ENCODE data around the gene SIAH1.

DNA sequence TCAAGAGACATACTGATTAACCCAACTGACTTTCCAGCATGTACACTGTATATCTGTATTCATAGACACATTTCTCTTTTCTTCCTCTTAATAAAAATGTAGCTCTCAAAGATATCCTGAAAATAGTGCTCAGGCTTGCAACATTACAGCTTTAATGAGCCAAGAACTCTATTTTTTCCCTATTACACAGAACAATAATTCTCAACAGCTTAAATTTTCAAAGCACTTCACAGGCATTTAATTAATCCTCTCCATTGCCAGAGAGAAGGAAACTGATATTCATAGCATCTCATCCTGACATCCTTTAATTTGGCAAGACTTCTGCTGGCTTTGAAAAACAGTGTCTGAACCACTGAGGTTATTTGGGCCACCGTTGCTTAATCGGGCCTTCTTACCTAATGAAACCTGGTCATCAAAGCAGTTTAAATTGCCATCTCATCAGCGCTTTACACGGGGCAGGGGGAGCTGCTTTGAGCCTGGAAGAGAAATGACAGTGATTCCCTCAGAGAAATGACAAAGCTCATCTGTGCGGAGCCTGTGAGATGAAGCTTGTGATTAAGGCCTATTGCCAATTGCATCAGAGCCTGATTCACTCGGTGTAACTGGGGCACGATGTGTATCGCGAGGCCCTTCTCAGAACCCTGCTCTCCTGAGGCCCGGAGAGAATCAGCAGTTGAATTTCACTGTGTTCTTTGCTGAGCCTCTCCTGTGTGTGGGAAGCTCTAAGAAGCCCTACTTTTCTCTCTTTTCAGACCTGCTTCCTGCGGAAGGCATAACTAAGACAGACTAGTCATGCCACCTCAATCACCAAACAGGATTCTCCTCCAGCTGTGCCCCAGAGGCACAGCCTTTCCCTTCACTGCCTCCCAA is 8.5 kb upstream of the SIAH1 start:
- no peak for TF ChIP-seq POLR2A (IDR thresholded peaks at IDR 0.05; ENCODE audit: low read length)
- no peak for TF ChIP-seq GATA1 (IDR thresholded peaks at IDR 0.05; ENCODE audit: low read depth, low read length)

Data from erythroblast (primary cell).